ENCODE measurements around the gene RFX5. TPM values are rescaled to one million over a fixed set of nuclear protein-coding genes. Genes with fewer than 3 reads are reported as not detected.
A peak's percentile ranks its signal among the peaks of the same experiment; 100 is the strongest.

Gene RFX5
- total and polyA plus RNA-seq, 9 of the 15 experiments (the other 6 are each of a cell fraction or from before 2014, with no cell fraction given): 3.8 to 48.2 (median 32.2) TPM

DNA sequence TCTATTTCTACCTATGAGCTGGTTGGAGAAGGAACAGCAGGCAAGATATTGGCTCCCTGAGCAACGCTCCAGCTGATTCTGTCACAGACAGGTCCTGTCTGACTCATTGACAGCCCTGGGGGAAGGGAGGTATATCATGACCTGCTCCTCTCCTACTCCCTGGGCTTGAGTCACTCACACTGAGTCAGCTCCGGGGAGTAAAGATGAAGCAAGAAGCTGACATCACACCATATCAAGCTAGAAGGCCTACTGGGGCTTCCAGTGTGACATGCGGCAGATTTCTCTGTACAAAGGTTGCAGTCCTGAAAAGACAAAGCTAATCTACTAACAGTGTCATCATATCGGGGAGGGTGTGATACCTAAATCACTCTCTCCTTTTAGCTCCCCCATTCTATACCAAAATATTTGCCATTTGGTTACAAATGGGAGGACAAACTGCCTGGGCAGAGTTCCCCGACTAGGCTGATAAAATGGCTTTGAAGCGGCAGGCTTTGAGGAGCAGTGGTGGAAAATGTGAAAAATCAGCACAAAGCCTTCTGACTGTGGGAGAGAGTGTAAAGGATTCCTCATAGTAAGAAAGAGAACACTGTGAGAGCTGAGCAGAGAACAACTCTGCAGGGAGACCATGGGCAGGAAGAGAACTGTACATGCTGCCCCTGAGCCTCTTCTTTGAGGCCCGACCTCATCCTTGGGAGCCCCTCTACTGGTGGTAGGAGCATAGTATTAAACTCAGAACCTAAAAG, 35.3 kb downstream of the RFX5 start (continued):
- TF ChIP-seq ZBTB2 (IDR thresholded peaks at IDR 0.05) (no peak), KAT7 (CRISPR knock-in tag; IDR thresholded peaks at IDR 0.05; ENCODE audit: borderline replicate concordance) (no peak), ZNF644 (tag; IDR thresholded peaks at IDR 0.05; ENCODE audit: low read depth) (peak; percentile 85), CSDE1 (IDR thresholded peaks at IDR 0.05) (no peak), ZNF584 (CRISPR knock-in tag; IDR thresholded peaks at IDR 0.05; ENCODE audit: low read depth) (peak; percentile 97), ADNP (tag; IDR thresholded peaks at IDR 0.05) (no peak), ZNF583 (CRISPR knock-in tag; IDR thresholded peaks at IDR 0.05) (no peak), ELF2 (CRISPR knock-in tag; IDR thresholded peaks at IDR 0.05) (no peak), RERE (CRISPR knock-in tag; IDR thresholded peaks at IDR 0.05; ENCODE audit: borderline replicate concordance) (no peak), CHD2 (IDR thresholded peaks at IDR 0.05; ENCODE audit: low read depth, low read length) (peak; percentile 55; the same call in 1 of the 2 replicates), NEUROD1 (IDR thresholded peaks at IDR 0.05; ENCODE audit: borderline replicate concordance, low read depth, low read length, partially characterized antibody) (peak; percentile 95), TCF7L2 (IDR thresholded peaks at IDR 0.05; ENCODE audit: low read depth, low read length) (no peak)
- TF ChIP-seq, protein P1, sequence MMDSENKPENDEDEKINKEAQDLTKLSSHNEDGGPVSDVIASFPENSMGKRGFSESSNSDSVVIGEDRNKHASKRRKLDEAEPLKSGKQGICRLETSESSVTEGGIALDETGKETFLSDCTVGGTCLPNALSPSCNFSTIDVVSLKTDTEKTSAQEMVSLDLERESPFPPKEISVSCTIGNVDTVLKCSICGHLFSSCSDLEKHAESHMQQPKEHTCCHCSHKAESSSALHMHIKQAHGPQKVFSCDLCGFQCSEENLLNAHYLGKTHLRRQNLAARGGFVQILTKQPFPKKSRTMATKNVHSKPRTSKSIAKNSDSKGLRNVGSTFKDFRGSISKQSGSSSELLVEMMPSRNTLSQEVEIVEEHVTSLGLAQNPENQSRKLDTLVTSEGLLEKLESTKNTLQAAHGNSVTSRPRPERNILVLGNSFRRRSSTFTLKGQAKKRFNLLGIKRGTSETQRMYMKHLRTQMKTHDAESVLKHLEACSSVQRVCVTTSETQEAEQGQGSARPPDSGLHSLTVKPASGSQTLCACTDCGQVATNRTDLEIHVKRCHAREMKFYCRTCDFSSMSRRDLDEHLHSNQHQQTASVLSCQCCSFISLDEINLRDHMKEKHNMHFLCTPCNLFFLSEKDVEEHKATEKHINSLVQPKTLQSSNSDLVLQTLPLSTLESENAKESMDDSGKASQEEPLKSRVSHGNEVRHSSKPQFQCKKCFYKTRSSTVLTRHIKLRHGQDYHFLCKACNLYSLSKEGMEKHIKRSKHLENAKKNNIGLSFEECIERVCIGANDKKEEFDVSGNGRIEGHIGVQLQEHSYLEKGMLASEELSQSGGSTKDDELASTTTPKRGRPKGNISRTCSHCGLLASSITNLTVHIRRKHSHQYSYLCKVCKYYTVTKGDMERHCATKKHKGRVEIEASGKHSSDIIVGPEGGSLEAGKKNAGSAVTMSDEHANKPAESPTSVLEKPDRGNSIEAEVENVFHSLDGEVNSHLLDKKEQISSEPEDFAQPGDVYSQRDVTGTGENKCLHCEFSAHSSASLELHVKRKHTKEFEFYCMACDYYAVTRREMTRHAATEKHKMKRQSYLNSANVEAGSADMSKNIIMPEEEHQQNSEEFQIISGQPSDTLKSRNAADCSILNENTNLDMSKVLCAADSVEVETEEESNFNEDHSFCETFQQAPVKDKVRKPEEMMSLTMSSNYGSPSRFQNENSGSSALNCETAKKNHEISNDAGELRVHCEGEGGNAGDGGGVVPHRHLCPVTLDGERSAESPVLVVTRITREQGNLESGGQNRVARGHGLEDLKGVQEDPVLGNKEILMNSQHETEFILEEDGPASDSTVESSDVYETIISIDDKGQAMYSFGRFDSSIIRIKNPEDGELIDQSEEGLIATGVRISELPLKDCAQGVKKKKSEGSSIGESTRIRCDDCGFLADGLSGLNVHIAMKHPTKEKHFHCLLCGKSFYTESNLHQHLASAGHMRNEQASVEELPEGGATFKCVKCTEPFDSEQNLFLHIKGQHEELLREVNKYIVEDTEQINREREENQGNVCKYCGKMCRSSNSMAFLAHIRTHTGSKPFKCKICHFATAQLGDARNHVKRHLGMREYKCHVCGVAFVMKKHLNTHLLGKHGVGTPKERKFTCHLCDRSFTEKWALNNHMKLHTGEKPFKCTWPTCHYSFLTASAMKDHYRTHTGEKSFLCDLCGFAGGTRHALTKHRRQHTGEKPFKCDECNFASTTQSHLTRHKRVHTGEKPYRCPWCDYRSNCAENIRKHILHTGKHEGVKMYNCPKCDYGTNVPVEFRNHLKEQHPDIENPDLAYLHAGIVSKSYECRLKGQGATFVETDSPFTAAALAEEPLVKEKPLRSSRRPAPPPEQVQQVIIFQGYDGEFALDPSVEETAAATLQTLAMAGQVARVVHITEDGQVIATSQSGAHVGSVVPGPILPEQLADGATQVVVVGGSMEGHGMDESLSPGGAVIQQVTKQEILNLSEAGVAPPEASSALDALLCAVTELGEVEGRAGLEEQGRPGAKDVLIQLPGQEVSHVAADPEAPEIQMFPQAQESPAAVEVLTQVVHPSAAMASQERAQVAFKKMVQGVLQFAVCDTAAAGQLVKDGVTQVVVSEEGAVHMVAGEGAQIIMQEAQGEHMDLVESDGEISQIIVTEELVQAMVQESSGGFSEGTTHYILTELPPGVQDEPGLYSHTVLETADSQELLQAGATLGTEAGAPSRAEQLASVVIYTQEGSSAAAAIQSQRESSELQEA (IDR thresholded peaks at IDR 0.05; ENCODE audit: low read depth): no peak

Data from K562 (cell line).